GM19438 (cell line): ENCODE results near the gene GULP1.

Experiments used
- ATAC-seq: cut with Tn5 transposase; IDR thresholded peaks from one replicate; pipeline ENCODE4 v1.9.1; 2021; ENCODE audit warnings: low read depth; ENCODE audit not compliant: unreplicated experiment

GULP1 gene

DNA sequence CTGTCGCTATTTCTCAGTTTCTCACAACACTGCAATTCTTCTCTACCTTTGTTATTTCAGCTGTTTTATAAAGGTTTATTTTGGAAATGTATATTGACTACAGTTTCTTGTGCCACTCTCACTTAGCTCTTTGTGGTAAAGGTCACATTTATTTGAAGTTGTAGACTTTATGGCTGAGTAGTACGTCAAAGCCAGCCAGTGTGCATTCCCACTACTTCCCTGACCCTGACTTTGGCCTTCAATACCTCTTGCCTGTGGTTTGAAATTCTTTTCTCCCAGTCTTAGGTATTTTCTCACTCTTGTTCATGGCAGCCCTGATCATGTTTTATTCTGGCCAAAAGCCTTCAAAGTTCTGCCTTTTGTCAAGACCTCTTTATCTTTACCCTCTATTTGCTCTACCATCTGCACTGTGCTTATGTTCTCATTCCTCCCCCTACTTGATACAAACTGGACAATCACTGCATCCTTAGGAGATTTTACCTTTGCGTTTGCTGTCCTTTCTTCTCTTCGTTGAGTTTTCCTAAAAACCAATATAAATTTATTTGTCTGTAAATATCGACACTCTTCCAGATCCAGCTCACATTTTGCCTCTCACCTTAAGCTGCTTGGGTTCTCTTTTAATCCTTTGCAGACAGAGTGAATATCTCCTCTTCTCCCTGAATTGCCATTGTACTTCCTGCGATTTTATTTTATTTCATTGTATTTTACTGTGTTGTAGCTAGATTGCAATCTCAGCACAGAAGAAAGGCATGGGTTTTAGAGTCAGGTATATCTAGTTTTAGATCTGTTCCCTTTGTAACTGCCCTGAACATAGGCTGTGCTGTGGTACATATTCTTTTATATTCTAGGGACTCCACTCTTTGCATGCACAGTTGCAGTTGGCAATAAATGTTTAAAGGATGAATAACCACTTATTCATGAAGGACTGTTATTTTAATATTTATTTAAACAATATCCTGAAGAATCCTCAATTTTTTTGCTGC lies 31.2 kb downstream of the GULP1 start:
- no peak for ATAC-seq

DNA sequence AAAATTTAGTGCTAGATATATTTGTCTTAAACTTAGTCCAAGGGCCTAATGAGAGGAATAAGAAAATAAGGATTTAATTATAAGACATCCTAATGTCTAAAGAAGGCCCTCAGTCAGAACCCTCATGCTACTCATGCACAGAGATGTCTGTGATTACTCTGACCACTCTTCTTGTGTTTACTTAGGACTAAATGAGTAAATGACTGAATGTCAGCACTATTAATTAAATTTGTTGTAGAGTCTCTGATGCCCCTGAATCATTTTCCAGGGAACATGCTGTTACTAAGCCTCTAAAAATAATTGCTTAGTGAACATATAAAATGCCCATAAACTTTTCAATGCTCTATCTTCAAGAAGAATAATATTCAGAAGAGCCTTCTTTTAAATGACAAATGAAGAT lies 32.4 kb downstream of the GULP1 start:
- no peak for ATAC-seq

DNA sequence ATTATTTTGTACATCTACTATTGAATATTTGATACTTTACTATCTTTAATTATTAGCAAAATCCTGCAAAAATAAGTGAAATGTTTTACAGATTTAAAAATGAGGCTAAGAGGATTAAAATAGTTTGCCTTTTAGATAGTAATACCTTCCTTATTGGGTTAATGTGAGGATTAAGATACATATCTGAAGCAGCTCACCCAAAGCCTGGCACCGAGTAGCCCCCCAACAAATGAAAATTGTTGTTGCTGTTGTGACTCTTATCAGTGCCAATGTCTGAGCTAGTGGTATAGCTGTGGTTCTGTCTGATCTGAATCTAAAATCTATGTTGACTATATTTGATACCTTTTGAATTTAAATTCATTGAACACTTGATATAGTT lies 34.6 kb downstream of the GULP1 start:
- ATAC-seq: no peak

DNA sequence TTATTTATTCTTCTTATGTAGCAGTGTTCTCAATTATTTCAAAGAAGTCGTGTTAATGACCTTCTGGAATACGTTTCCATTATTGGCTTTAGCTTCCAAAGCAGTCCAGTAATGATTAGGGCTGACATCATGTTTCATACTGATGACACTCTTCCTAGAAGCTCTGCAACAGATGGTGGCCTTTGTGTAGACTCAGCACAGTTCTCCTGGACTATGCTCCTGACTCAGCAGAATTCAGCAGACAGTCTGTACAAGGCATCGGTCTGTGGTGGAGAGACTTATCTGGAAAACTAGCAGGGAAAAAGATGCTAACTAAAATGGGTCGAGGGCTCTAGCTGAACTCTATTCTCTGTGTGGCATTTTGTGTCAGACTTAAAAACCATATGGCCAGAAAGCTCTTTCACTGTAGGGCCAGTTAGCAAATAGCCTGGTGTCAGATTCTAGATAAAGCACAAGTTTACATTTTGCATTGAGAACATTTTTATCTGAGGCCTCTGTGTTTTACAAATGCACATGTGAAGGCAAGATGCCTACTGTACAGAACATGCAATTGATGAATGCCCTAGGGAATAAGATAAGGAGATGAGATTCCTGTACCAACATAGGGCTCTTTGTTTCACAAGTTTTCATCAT lies 35.1 kb downstream of the GULP1 start:
- ATAC-seq: no peak

DNA sequence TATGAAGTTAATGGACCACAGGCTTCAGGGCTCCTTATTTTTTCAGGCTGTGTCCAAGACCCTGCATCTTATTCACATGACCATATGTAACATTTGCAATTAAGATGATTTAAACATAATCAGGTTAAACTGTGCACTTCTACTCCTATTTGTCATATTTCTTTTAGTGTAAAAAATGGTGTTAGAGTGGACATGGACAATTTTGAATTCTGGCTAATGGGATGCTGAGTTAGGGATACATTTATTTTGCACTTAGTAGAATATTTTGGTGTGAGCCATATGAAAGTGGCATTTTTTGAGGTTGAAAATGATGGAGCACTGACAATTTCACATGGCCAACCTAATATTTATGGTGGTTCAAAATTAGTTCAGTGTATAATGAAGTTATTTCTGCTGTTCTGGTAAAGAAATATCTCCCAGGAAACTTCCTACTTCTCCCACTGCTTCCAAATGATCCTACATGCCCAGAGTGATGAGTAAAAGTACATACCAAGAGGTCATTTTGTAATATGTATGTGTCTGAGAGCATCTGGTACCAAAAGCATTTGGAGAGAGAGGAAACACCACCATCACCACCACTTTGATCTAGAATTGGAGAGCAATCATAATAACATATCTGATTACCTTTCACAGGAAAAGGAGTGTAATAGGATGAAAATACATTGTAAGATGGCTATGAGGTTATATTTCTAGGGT lies 36.0 kb downstream of the GULP1 start:
- ATAC-seq: no peak

DNA sequence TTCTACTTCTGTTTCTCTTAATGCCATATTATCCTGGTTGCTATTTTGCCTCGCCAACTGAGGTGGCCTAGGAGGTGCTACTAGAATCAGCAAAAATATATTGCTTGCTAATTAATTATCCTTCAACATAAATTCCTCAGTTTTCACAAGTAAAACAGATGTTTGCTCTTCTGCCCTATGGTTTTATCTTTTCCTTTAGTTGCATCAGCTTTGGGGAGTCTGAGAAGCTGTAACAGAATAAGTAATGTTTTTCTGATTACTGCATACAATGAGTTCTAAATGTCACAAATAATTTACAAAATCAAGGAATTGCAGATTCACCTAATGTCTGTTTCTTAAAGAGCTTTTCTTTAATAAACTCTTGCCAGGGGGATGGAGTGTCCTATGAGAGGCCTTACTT lies 36.7 kb downstream of the GULP1 start:
- no peak for ATAC-seq

DNA sequence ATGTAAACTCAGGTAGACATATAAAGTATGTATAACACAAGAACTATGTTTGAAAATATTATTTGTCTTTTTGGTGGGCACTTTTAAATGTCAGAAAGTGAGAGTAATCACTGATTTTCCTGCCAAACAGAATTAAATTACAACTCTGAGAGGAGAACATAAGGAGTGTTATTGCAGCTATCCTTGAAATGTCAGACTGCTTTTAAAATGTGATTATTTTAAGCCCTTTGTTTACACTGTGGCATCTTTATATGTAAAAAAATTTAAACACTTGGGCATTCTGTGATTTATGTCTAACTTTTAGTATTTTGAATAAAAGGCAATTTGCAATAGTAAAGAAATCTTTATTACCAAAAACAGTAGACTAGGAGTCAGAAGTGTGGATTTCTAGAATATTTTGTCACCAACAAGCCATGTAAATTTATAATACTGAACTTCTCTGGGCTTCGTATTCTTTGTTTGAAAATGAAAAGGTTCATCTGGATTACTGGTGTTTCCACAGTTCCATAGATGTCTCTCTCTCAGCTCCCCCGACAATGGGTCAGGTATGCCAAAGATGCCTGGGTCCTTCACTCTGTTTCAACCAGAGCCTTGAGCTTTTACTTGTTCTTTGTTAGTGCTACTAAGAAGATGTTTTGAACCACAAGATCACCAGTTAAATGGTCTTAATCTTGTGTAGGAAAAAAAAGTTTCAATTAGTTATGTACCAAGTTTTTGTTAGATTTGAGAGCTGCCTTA lies 38.8 kb downstream of the GULP1 start:
- ATAC-seq: no peak

DNA sequence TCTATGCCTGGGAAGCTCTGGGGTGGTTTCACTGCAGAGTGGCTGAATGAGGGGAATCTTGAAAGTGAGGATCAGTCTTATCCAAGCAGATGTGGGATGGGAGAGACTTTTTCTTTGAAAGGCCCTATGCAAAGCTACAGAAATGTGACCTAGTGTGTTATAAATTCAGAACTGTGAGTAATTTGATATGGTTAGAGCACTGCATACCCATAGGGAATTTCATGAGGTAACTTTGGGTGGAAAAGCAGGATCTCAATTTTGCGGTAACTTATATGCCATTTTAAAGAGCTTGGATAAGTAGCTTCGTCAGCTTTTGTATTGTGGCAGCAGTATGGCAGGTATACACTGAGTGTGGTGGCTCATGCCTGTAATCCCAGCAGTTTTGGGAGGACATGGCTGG lies 40.9 kb downstream of the GULP1 start:
- ATAC-seq: no peak

DNA sequence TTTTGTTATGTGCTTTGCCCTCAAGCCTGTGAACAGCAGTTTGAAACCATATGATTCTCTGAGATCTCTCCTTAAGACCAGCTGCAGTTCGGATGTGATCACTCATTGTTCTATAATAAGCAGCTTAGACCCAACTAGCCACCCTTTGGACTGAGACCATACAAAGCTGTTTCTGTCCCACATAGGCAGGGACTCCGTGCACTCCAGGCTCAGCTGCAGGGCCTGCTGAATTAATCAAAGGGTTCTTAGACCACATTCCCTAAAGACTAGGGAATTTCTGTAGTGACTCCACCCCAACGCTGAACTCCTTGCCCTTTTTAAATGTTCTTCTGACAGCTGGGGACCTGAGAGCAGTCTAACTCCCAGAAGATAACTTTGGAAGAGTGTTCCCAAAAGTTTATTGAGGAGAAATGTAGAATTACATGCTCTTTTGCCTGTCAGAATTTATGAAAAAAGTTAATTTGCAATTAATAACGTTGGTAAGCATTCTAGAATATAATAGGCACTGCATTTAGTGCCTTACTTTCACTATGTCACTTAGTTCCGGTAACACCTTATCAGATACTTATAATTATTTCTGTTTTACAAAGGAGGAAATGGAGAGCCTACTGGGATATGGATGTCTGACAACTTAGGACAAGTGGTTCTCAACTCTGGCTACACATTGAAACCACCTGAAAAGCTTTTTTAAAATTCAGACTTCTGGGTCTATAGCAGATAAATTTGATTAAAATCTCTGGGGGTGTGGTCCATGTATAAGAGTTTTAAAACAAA lies 42.3 kb downstream of the GULP1 start:
- no peak for ATAC-seq

DNA sequence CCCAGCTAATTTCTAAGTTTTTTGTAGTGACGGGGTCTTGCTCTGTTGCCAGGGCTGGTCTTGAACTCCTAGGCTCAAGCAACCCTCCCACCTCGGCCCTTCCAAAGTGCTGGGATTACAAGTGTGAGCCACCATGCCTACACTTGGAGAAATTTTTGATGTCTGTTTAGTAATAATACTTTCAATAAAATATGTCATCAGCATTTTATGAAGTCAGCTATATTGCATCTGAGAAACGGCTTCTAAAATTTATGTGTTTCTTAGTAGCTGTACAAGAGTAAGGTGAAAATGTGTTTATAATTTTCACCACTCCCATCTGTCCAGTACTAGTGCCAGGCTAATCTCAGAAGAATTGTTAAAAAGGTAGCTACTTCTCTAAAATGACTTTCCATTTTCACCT lies 46.8 kb downstream of the GULP1 start:
- ATAC-seq: no peak

DNA sequence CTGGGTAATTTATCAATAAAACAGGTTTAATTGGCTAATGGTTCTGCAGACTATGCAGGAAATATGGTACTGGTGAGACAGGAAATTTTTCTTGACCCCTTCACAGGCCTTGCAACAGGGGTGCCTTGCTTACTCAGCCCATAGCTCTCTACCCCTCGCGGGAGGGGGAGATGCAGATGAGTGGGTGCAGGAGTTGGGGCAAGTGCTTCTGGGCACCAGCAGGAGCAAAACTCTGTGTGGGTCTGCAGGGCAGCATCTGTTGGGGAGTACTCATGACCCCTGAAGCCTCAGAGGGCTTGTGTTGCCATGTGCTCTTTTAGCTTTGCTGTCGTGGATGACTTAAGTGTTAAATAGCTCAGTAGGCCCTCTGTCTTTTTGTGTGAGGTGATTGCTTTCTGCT lies 48.6 kb downstream of the GULP1 start:
- no peak for ATAC-seq

DNA sequence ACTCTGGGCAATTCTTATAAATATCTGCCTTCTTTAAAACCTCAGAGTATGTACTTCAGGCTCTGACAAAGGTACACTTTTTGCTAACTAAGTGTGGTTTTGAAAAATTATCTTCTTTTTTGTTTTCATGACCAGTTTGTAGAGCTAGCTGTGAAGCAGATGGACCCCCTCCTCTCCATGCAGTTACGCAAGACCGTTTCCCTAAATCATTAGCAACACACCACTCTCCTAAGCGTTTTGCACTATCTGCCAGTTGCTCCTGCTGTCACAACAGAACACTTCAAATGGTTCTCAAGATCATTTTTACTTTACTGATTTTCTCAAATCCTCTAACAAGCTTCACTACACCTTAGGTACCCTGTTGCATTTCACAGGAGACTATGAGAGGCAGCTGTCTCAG lies 53.3 kb downstream of the GULP1 start:
- no peak for ATAC-seq

DNA sequence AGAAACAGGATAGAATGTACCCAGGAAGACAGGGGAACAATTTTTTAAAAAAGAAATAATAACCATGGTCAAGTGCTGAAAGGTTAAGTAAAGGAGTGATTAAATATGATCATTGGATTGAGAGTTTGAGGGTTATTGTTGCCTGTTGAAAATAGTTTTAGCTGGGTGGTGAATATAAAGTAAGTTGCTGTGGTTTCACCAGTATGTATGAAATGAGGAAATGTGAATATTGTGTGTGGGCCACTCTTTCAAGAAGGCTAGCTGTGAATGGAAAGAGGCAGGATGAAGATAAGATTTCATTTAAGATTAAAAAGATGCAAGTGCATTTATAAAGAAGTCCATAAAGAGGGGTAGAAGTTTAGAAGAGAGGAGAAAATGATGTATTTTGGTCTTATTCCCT lies 53.8 kb downstream of the GULP1 start:
- ATAC-seq: no peak

DNA sequence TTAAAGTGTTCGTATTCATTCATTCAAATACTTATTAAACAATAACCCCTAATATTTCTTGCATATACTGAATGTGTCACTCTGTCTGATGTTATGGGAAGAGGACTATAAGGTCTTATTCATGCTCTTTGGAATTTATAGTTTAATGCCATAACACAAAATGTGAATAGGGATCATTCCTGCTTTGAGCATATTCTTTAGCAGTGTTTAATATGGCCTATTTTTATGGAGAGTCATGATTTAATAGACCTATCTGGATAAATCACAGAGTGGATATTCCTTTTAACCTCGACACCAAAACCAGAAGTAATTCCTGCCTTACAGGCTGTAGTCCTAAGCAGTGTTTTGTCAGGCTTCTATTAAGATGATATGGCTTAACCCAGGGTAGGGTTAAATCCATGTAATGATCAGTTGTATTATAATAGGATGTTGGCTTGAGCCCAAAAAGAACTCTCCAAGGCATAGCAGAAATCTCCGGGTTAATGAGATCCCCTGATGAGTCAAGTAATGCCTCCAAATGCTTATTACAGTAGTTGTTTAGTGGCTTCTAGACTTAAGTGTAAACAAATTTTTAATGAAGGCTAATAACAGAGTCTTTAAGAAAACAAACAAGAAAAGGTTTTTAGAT lies 54.3 kb downstream of the GULP1 start:
- ATAC-seq: no peak

DNA sequence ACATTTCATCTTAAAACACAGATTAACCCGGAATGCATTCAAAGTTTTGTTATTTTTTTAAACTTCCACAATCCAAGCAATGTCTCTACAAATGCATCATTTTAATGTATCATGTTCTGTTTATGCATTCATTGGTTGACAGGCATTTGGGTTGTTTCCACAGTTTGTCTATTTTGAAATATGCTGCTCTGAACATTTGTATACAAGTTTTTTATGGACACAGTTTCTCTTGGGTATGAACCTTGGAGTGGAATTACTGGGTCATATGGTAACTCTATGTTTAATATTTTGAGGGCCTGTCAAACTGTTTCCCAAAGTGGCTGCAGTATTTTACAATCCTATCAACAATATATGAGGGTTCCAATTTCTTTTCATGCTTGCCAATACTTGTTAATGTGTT lies 57.3 kb downstream of the GULP1 start:
- no peak for ATAC-seq

DNA sequence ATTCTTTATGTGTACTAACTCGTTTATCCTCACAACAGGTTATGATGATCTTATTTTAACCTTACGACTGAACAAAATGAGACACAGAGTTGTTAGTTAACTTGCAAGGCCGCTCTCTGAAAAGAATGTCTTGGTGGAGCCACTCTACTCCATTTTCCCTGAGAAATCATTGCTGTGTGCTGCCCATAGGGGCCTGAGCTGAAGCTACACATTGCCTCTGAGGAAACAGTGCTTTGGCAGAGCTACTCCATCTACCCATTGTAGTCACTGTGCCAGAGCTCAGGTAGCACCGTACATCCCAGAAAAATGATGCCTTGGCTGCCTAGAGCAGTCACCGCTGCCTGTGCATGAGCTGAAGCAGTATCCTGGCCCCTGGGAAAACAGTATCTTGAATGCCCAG lies 61.6 kb downstream of the GULP1 start:
- ATAC-seq: no peak

DNA sequence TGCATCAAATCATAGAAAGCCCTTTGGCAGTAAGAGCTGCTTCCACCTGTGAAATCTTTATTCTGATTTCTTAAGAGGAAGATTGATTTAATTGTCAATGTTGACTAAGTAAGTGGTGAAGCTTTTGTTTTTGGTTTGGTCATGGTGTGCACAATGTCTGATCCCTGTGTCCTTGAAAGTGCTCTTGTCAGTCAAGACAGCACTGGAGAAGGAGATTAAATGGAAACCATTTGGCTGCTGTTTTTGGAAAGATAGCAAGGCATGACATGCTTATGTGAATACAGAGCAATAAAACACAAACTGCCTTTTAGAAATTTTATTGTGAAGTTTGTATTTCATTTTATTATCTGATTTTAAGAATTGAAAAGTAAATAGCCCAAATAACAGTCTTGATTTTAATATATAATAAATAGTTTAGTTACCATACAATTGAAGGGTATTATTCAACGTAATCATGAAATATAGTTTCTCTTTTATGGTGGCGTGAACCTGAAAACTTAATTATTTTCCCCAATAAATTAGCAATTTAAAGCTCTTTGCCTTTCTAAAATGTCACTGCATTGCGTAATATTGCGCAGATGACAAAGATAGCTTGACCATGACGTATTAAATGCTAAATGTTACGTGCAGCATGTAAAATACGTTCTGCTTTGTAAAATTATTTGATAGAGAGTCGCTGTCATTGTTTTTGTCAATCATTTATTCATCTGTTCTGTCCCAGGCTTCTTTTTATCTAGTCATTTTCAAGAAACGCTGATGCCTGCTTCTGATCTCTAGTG lies 69.0 kb downstream of the GULP1 start:
- ATAC-seq: no peak

DNA sequence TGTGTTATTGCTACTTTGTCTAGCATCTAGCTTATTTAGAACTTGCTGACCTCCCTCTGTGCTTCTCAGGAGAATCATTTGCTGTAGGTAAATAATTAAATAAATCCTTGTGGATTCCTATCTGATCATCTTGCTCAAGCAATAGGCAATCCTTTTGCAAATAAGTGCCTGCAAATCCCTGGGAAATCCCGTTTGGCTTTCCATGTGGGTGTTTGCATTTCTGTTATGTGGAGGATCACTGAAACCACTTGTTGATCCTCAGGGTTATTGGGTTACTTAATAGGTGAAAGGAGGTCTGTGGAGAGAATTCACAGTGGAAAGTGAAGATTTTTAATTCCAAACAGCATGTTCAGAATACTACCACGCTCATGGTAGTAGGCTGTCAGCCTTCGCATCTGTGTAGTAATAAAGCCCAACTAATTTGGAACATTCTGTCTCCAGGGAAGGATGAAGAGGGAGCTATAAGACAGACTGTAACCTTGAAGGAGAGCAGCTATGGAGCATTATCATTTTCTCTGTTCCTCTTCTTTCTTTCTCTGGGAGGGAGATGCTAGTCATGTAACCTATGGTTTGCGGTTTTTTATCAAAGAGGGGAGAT lies 72.5 kb downstream of the GULP1 start:
- no peak for ATAC-seq
